ENCODE results near the gene CCNJ. TPM values are rescaled to one million over a fixed set of nuclear protein-coding genes. Genes with fewer than 3 reads are reported as not detected.

The CCNJ gene
- total RNA-seq, 4 donors from 2014 or later = 2.4 to 5.1 (median 4.7) TPM

- no peaks in the 10 kb centered on the region for H3K4me1 ChIP-seq
- no peaks in the 10 kb centered on the region for H3K9me3 ChIP-seq
- TF ChIP-seq CTCF (IDR thresholded peaks at IDR 0.05) = no peak
- no peak for TF ChIP-seq POLR2A (IDR thresholded peaks at IDR 0.05)
- TF ChIP-seq EP300 (IDR thresholded peaks at IDR 0.05) = no peak
- no peak for DNase-seq (ENCODE audit: low spot score in 2 of 2)
- no peaks in the 10 kb centered on the region for H3K27me3 ChIP-seq
- WGBS, 2 donors = 78 to 80% methylated on average over 3 of the region's 3 CpGs
- H3K27ac ChIP-seq = no peak overlapping the region
- H3K36me3 ChIP-seq = peaks cover 0 to 7% (median 0%) of the 10 kb centered on the region in 3 donors
- no peak overlapping the region for H3K4me3 ChIP-seq
These were observed 31.4 kb downstream of the CCNJ start for GRCh38 chr10:96074776-96075175.

GRCh38 chr10:96075977-96076376, 32.6 kb downstream of the CCNJ start:
- DNase-seq (ENCODE audit: low spot score in 2 of 2) = no peak
- WGBS, 2 donors = 47 to 51% methylated on average over 2 of the region's 2 CpGs
- Histone ChIP-seq H3K9me3 (no peaks in the 10 kb centered on the region), H3K27ac (no peak overlapping the region), H3K27me3 (no peaks in the 10 kb centered on the region), H3K4me3 (no peak overlapping the region), H3K36me3 (peaks cover 0 to 7% (median 0%) of the 10 kb centered on the region in 3 donors), H3K4me1 (no peaks in the 10 kb centered on the region)
- TF ChIP-seq CTCF (IDR thresholded peaks at IDR 0.05) (no peak), POLR2A (IDR thresholded peaks at IDR 0.05) (no peak), EP300 (IDR thresholded peaks at IDR 0.05) (no peak)

- no peak for DNase-seq (ENCODE audit: low spot score in 2 of 2)
- Histone ChIP-seq H3K4me3 (no peak overlapping the region), H3K4me1 (no peaks in the 10 kb centered on the region), H3K9me3 (no peaks in the 10 kb centered on the region), H3K27me3 (no peaks in the 10 kb centered on the region), H3K27ac (no peak overlapping the region), H3K36me3 (peaks cover 0 to 14% (median 0%) of the 10 kb centered on the region in 3 donors)
- no peak for TF ChIP-seq EP300 (IDR thresholded peaks at IDR 0.05)
- TF ChIP-seq CTCF (IDR thresholded peaks at IDR 0.05) = no peak
- no peak for TF ChIP-seq POLR2A (IDR thresholded peaks at IDR 0.05)
- WGBS, 2 donors = 74 to 88% methylated on average over 3 of the region's 3 CpGs
These were observed 33.8 kb downstream of the CCNJ start for GRCh38 chr10:96077156-96077555.

GRCh38 chr10:96082153-96082552, 38.8 kb downstream of the CCNJ start:
- H3K4me1 ChIP-seq = no peaks in the 10 kb centered on the region
- no peaks in the 10 kb centered on the region for H3K9me3 ChIP-seq
- DNase-seq (ENCODE audit: low spot score in 2 of 2) = no peak
- peaks cover 0 to 22% (median 0%) of the 10 kb centered on the region in 3 donors for H3K36me3 ChIP-seq
- 93 to 95% methylated on average over 2 of the region's 2 CpGs for WGBS, 2 donors
- H3K4me3 ChIP-seq = no peak overlapping the region
- no peak overlapping the region for H3K27ac ChIP-seq
- H3K27me3 ChIP-seq = no peaks in the 10 kb centered on the region
- TF ChIP-seq POLR2A (IDR thresholded peaks at IDR 0.05) = no peak
- TF ChIP-seq EP300 (IDR thresholded peaks at IDR 0.05) = no peak
- TF ChIP-seq CTCF (IDR thresholded peaks at IDR 0.05) = no peak

- Histone ChIP-seq H3K36me3 (peaks cover 0 to 22% (median 0%) of the 10 kb centered on the region in 3 donors), H3K27ac (no peak overlapping the region), H3K4me1 (no peaks in the 10 kb centered on the region), H3K9me3 (no peaks in the 10 kb centered on the region), H3K27me3 (no peaks in the 10 kb centered on the region), H3K4me3 (no peak overlapping the region)
- no peak for DNase-seq (ENCODE audit: low spot score in 2 of 2)
- TF ChIP-seq EP300 (IDR thresholded peaks at IDR 0.05) (no peak), CTCF (IDR thresholded peaks at IDR 0.05) (no peak), POLR2A (IDR thresholded peaks at IDR 0.05) (no peak)
- 82 to 93% methylated on average over 1 of the region's 1 CpG for whole genome bisulfite sequencing, 2 donors
These were observed 39.4 kb downstream of the CCNJ start for GRCh38 chr10:96082748-96083147.
